HEK293 (cell line): Measurements from ENCODE around the gene RNPEP.

ENCODE experiments used
- CTCF ChIA-PET: fragments of 350-600 bp; formaldehyde crosslinking; extraction: SDS; loops from one replicate; lab custom pipeline; 2021; ENCODE audit warnings: antibody characterized with exemption; lab: Yijun Ruan, JAX
- POLR2A ChIA-PET: fragments of 300-600 bp; formaldehyde crosslinking; extraction: SDS; loops from one replicate; lab custom pipeline; 2020; ENCODE audit warnings: antibody characterized with exemption, inconsistent platforms; lab: Yijun Ruan, JAX
- H3K27ac ChIP-seq: fragments of 200-500 bp; sonication (Bioruptor generic); 2 replicates; pipeline ENCODE4 v1.5.1; 2014; ENCODE audit warnings: low read depth, low read length, control low read depth, inconsistent platforms; ENCODE audit errors: extremely low read depth
- H3K36me3 ChIP-seq, 2 experiments: fragments of 200-500 bp in 1 of 2; sonication (Bioruptor generic) in 1 of 2; 1 replicate in 1 of 2; 2 replicates in 1 of 2; pipeline ENCODE4 v1.5.1; 2014 to 2017; ENCODE audit warnings: inconsistent platforms in 2 of 2, low read length in 2 of 2; ENCODE audit not compliant: control insufficient read depth in 2 of 2, insufficient read depth in 1 of 2
- H3K4me1 ChIP-seq: fragments of 200-500 bp; sonication (Bioruptor generic); 2 replicates; pipeline ENCODE4 v1.5.1; 2014; ENCODE audit warnings: mild to moderate bottlenecking, low read length, inconsistent platforms; ENCODE audit not compliant: control insufficient read depth, insufficient read depth
- H3K4me3 ChIP-seq: 2 replicates; pipeline ENCODE4 v1.5.1; 2011; ENCODE audit warnings: low read depth, mild to moderate bottlenecking, control low read depth, low read length, moderate library complexity
- H3K9me3 ChIP-seq: fragments of 200-500 bp; sonication (Bioruptor generic); 2 replicates; pipeline ENCODE4 v1.5.1; 2014; ENCODE audit warnings: low read depth, low read length, inconsistent platforms; ENCODE audit not compliant: control insufficient read depth, insufficient read depth
- KLF16 ChIP-seq: fragments of 450-650 bp; formaldehyde crosslinking; IDR thresholded peaks from 2 replicates; pipeline ENCODE4 v1.5.1; 2017; ENCODE audit warnings: missing biosample characterization, missing genetic modification characterization
- OVOL3 ChIP-seq: fragments of 450-650 bp; formaldehyde crosslinking; IDR thresholded peaks from 2 replicates; pipeline ENCODE4 v1.5.1; 2016; ENCODE audit warnings: missing biosample characterization, missing genetic modification characterization
- PATZ1 ChIP-seq: fragments of 450-650 bp; formaldehyde crosslinking; IDR thresholded peaks from 2 replicates; pipeline ENCODE4 v1.5.1; 2016; ENCODE audit warnings: missing biosample characterization, missing genetic modification characterization
- PBX3 ChIP-seq: sonication (generic); formaldehyde crosslinking; IDR thresholded peaks from 2 replicates; pipeline ENCODE4 v1.8.1; 2022; ENCODE audit warnings: mild to moderate bottlenecking, moderate library complexity, missing genetic modification reagents
- SETDB1 ChIP-seq: IDR thresholded peaks from one replicate; pipeline ENCODE4 v1.6.1; 2017; ENCODE audit warnings: mild to moderate bottlenecking, low read length, moderate library complexity, mixed read lengths; ENCODE audit not compliant: insufficient read length
- SP3 ChIP-seq: fragments of 450-650 bp; formaldehyde crosslinking; IDR thresholded peaks from 2 replicates; pipeline ENCODE4 v1.5.1; 2016; ENCODE audit warnings: missing biosample characterization, missing genetic modification characterization
- YY2 ChIP-seq: fragments of 450-650 bp; formaldehyde crosslinking; IDR thresholded peaks from 2 replicates; pipeline ENCODE4 v1.5.1; 2016; ENCODE audit warnings: missing biosample characterization, missing genetic modification characterization
- ZNF112 ChIP-seq: fragments of 450-650 bp; formaldehyde crosslinking; IDR thresholded peaks from 2 replicates; pipeline ENCODE4 v1.5.0; 2017; ENCODE audit warnings: missing biosample characterization, missing genetic modification characterization
- ZNF157 ChIP-seq: fragments of 450-650 bp; formaldehyde crosslinking; IDR thresholded peaks from 2 replicates; pipeline ENCODE4 v1.5.1; 2016; ENCODE audit warnings: missing biosample characterization, missing genetic modification characterization
- ZNF223 ChIP-seq: fragments of 450-650 bp; formaldehyde crosslinking; IDR thresholded peaks from 2 replicates; pipeline ENCODE4 v1.5.1; 2016; ENCODE audit warnings: missing biosample characterization, missing genetic modification characterization
- ZNF518A ChIP-seq: fragments of 450-650 bp; formaldehyde crosslinking; conservative IDR thresholded peaks from 2 replicates; pipeline ENCODE4 v1.5.1; 2016; ENCODE audit warnings: low read depth, missing biosample characterization, missing genetic modification characterization
- ZNF561 ChIP-seq: fragments of 450-650 bp; IDR thresholded peaks from 2 replicates; pipeline ENCODE4 v1.5.1; 2018; ENCODE audit warnings: missing biosample characterization, missing genetic modification characterization, borderline replicate concordance
- ZNF610 ChIP-seq: fragments of 450-650 bp; formaldehyde crosslinking; IDR thresholded peaks from 2 replicates; pipeline ENCODE4 v1.5.1; 2016; ENCODE audit warnings: missing biosample characterization, missing genetic modification characterization, borderline replicate concordance
- ZNF664 ChIP-seq: fragments of 450-650 bp; formaldehyde crosslinking; IDR thresholded peaks from 2 replicates; pipeline ENCODE4 v1.5.1; 2016; ENCODE audit warnings: missing biosample characterization, missing genetic modification characterization
- ZNF670 ChIP-seq: fragments of 450-650 bp; formaldehyde crosslinking; IDR thresholded peaks from 2 replicates; pipeline ENCODE4 v1.5.1; 2016; ENCODE audit warnings: missing biosample characterization, missing genetic modification characterization, low read depth
- ZNF830 ChIP-seq: fragments of 450-650 bp; IDR thresholded peaks from 2 replicates; pipeline ENCODE4 v1.5.0; 2018; ENCODE audit warnings: missing biosample characterization, missing genetic modification characterization, low read depth, mild to moderate bottlenecking, moderate library complexity

The RNPEP gene

GRCh38 chr1:201944002-201944401 is 38.4 kb upstream of the RNPEP start (continued):
- TF ChIP-seq ZNF157 (tag by site-specific recombination) (no peak), YY2 (tag by site-specific recombination) (no peak), ZNF830 (no peak), PBX3 (CRISPR knock-in tag) (no peak), PATZ1 (tag by site-specific recombination) (no peak)

- no peaks in the 10 kb centered on the region for H3K36me3 ChIP-seq
- H3K4me3 ChIP-seq: no peak overlapping the region
- H3K9me3 ChIP-seq: no peaks in the 10 kb centered on the region
- POLR2A ChIA-PET: no interaction called here
- no peak overlapping the region for H3K27ac ChIP-seq
- no peaks in the 10 kb centered on the region for H3K4me1 ChIP-seq
- CTCF ChIA-PET: interaction anchor here (1.3 to 2.9 kb wide), 5 partner anchors 11 to 49 kb away, joined by 3 to 31 read pairs (median 7); no protein-coding TSS in a partner anchor
- TF ChIP-seq ZNF670 (tag by site-specific recombination) (no peak), ZNF223 (no peak), KLF16 (tag by site-specific recombination) (no peak), ZNF664 (tag by site-specific recombination) (no peak), ZNF112 (tag by site-specific recombination) (no peak), ZNF518A (no peak), SP3 (tag by site-specific recombination) (no peak), ZNF561 (tag by site-specific recombination) (no peak), SETDB1 (no peak), PBX3 (CRISPR knock-in tag) (no peak), ZNF610 (no peak), OVOL3 (tag by site-specific recombination) (no peak)
- TF ChIP-seq, all 188 proteins: peak for 0
Measured at GRCh38 chr1:201944639-201945038, 37.8 kb upstream of the RNPEP start.
